Testis (tissue), 2 donors: ENCODE measurements around the gene PLA2G4D.

Experiments
- POLR2A ChIP-seq: fragments of 450-650 bp; IDR thresholded peaks from one replicate; pipeline ENCODE4 v1.6.1; 2017; ENCODE audit warnings: antibody characterized with exemption, mild to moderate bottlenecking, moderate library complexity
- TF ChIP-seq, protein P1 (sequence below), 3 experiments: fragments of 450-650 bp in 2 of 3; fragments of 200-600 bp in 1 of 3; sonication (generic) in 1 of 3; IDR thresholded peaks; one replicate each; pipeline ENCODE4 v1.5.1; 2016 to 2019; ENCODE audit warnings: antibody characterized with exemption in 3 of 3, mild to moderate bottlenecking in 2 of 3, moderate library complexity in 1 of 3

DNA sequence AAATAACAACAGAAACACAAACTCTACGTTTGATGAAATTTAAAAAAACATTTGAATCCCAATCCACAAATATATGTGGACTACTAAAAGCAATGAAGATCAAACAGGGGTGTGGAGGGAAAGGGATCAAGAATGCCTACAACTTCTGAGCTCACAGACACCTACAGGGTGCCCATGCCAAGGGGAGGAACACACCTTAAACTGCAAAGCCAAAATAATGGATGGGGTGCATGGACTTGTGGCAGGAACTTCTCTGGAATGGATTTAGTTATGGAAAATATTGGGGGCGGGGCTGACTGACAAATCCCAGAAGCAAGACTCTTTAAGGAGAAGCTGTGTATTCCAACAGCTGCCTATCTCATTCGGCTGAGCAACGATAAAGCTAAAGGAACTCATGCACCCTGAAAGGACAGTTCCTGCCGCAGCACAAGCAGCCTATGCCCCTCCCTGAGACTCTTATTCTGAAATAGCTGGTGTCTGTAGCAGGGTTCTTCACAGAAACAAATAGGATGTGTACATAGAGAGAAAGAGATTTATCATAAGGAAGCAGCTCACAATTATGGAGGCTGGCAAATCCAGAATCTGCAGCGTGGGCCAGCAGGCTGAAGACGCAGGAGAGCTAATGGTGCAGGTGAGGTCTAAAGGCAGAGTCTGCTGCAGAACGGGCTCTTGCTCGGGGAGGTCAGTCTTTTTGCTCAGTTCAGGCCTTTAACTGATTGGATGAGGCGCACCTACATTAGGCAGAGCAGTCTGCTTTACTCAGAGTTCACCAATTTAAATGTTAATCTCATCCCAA, 24.5 kb upstream of the PLA2G4D start:
- TF ChIP-seq, protein P1, sequence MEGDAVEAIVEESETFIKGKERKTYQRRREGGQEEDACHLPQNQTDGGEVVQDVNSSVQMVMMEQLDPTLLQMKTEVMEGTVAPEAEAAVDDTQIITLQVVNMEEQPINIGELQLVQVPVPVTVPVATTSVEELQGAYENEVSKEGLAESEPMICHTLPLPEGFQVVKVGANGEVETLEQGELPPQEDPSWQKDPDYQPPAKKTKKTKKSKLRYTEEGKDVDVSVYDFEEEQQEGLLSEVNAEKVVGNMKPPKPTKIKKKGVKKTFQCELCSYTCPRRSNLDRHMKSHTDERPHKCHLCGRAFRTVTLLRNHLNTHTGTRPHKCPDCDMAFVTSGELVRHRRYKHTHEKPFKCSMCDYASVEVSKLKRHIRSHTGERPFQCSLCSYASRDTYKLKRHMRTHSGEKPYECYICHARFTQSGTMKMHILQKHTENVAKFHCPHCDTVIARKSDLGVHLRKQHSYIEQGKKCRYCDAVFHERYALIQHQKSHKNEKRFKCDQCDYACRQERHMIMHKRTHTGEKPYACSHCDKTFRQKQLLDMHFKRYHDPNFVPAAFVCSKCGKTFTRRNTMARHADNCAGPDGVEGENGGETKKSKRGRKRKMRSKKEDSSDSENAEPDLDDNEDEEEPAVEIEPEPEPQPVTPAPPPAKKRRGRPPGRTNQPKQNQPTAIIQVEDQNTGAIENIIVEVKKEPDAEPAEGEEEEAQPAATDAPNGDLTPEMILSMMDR (IDR thresholded peaks at IDR 0.05), result no peak
- TF ChIP-seq POLR2A, result no peak
